Measurements from ENCODE around the gene NTN4.

GRCh38 chr12:95730457-95730856 lies 60.1 kb downstream of the NTN4 start:
- no peak for TF ChIP-seq CTCF (IDR thresholded peaks at IDR 0.05; ENCODE audit: low read depth, low read length, missing input control)
- no peak for TF ChIP-seq MAX (IDR thresholded peaks at IDR 0.05)

All from liver (tissue), 2 donors.